Stimulated activated CD8-positive, alpha-beta memory T cell treated with anti-CD3 and anti-CD28 coated beads, Interleukin-7, amount 100 ng/mL, for 1 hour (primary cell): ENCODE data around the gene FAM168A.
A peak's percentile ranks its signal among the peaks of the same experiment; 100 is the strongest.

Experiments used
- DNase-seq, 2 donors: peaks; one replicate each; pipeline ENCODE4 v3.0.0-alpha.2; 2020; ENCODE audit warnings: low read depth in 2 of 2

The FAM168A gene

GRCh38 chr11:73401217-73401923 lies 196.5 kb downstream of the FAM168A start:
- DNase-seq, result no peak

GRCh38 chr11:73400293-73400692 lies 197.6 kb downstream of the FAM168A start:
- no peak for DNase-seq

GRCh38 chr11:73399636-73400035 lies 198.3 kb downstream of the FAM168A start:
- DNase-seq, result no peak

GRCh38 chr11:73399159-73399590 lies 198.7 kb downstream of the FAM168A start:
- no peak for DNase-seq

- DNase-seq, result no peak
These were observed 199.2 kb downstream of the FAM168A start for GRCh38 chr11:73398721-73399120.

- DNase-seq, result no peak
These were observed 199.8 kb downstream of the FAM168A start for GRCh38 chr11:73398132-73398526.

GRCh38 chr11:73397468-73398131 lies 200.3 kb downstream of the FAM168A start:
- no peak for DNase-seq

- DNase-seq, result no peak
These were observed 200.9 kb downstream of the FAM168A start for GRCh38 chr11:73396985-73397384.

- no peak for DNase-seq
These were observed 201.5 kb downstream of the FAM168A start for GRCh38 chr11:73396251-73396930.

GRCh38 chr11:73395297-73396208 lies 202.4 kb downstream of the FAM168A start:
- no peak for DNase-seq

- DNase-seq, result no peak
These were observed 203.3 kb downstream of the FAM168A start for GRCh38 chr11:73394416-73395296.

GRCh38 chr11:73393479-73394415 lies 204.2 kb downstream of the FAM168A start:
- DNase-seq, result peak; percentile 31 to 34

- DNase-seq, result no peak
These were observed 204.9 kb downstream of the FAM168A start for GRCh38 chr11:73393011-73393380.

GRCh38 chr11:73392108-73393010 lies 205.6 kb downstream of the FAM168A start:
- DNase-seq, result no peak

- DNase-seq, result no peak
These were observed 206.2 kb downstream of the FAM168A start for GRCh38 chr11:73391665-73392064.

- DNase-seq, result no peak
These were observed 207.0 kb downstream of the FAM168A start for GRCh38 chr11:73390601-73391565.

GRCh38 chr11:73389916-73390315 lies 208.0 kb downstream of the FAM168A start:
- no peak for DNase-seq
